Hematopoietic multipotent progenitor cell treated with erythropoietin and hydrocortisone succinate and interleukin-3 and kit ligand, for 4 days (in vitro differentiated cells): Measurements from ENCODE around the gene TNPO3.

Experiments
- DNase-seq: peaks from one replicate; pipeline ENCODE4 v3.0.0-alpha.2; 2015

The TNPO3 gene

GRCh38 chr7:128904381-128905197 is 150.3 kb downstream of the TNPO3 start:
- peak; percentile 86 for DNase-seq
